DND-41 (cell line): Measurements from ENCODE around the gene BCAP31.
"Not testable (repeated sequence)": the region's sequence is repeated elsewhere in the genome, so short reads cannot be mapped to it uniquely, and the experiment has no call there.

ENCODE experiments used
- ATAC-seq: fragments of 200-7000 bp; cut with Tn5 transposase; 3 replicates; pipeline ENCODE4 v1.9.1; 2021; ENCODE audit warnings: low read depth; ENCODE audit not compliant: insufficient read depth
- DNase-seq: peaks from one replicate; pipeline ENCODE4 v3.0.0-alpha.2; 2020
- H2AFZ ChIP-seq: 2 replicates; pipeline ENCODE4 v1.6.0; 2012; ENCODE audit warnings: low read depth, low read length
- H3K27ac ChIP-seq: 2 replicates; pipeline ENCODE4 v1.5.1; 2012; ENCODE audit warnings: low read length, inconsistent platforms
- H3K27me3 ChIP-seq: fragments of 200-600 bp; sonication (generic); 2 replicates; pipeline ENCODE4 v1.6.0; 2012; ENCODE audit warnings: low read length, mild to moderate bottlenecking, inconsistent platforms; ENCODE audit not compliant: insufficient read depth, poor library complexity
- H3K36me3 ChIP-seq: 2 replicates; pipeline ENCODE4 v1.5.1; 2012; ENCODE audit warnings: low read length, inconsistent platforms; ENCODE audit not compliant: insufficient read depth
- H3K4me1 ChIP-seq: 2 replicates; pipeline ENCODE4 v1.5.1; 2012; ENCODE audit warnings: mild to moderate bottlenecking, low read length; ENCODE audit not compliant: insufficient read depth
- H3K4me2 ChIP-seq: 2 replicates; pipeline ENCODE4 v1.6.0; 2012; ENCODE audit warnings: mild to moderate bottlenecking, moderate library complexity, low read length, inconsistent platforms; ENCODE audit not compliant: insufficient read depth
- H3K4me3 ChIP-seq, 2 experiments: fragments of 200-600 bp in 1 of 2; shearing (Covaris generic) in 1 of 2; 2 replicates each; pipeline ENCODE4 v1.5.1; 2012 to 2016; ENCODE audit warnings: inconsistent platforms in 2 of 2, low read length in 2 of 2, mild to moderate bottlenecking in 2 of 2, low read depth in 1 of 2, moderate library complexity in 1 of 2
- H3K79me2 ChIP-seq: 2 replicates; pipeline ENCODE4 v1.6.0; 2012; ENCODE audit warnings: low read length, inconsistent platforms; ENCODE audit not compliant: insufficient read depth
- H3K9ac ChIP-seq: 2 replicates; pipeline ENCODE4 v1.6.0; 2012; ENCODE audit warnings: low read depth, mild to moderate bottlenecking, inconsistent platforms, low read length, moderate library complexity
- H3K9me3 ChIP-seq: 2 replicates; pipeline ENCODE4 v1.5.1; 2012; ENCODE audit warnings: low read length, moderate library complexity, mild to moderate bottlenecking, inconsistent platforms; ENCODE audit not compliant: insufficient read depth, severe bottlenecking
- H4K20me1 ChIP-seq: 2 replicates; pipeline ENCODE4 v1.6.0; 2012; ENCODE audit warnings: low read length; ENCODE audit not compliant: insufficient read depth
- CTCF ChIP-seq: IDR thresholded peaks from 2 replicates; pipeline ENCODE4 v1.5.1; 2012; ENCODE audit warnings: borderline replicate concordance, low read length, moderate library complexity, mild to moderate bottlenecking; ENCODE audit not compliant: poor library complexity, severe bottlenecking; ENCODE audit errors: extremely low read depth
- EZH2 ChIP-seq: IDR thresholded peaks from 3 replicates; pipeline ENCODE4 v1.6.1; 2012; ENCODE audit warnings: borderline replicate concordance, low read depth, mild to moderate bottlenecking, moderate library complexity, low read length, inconsistent platforms; ENCODE audit not compliant: severe bottlenecking

BCAP31 gene

GRCh38 chrX:153742111-153742510 is 17.9 kb upstream of the BCAP31 start:
- not testable (repeated sequence) for H3K9me3 ChIP-seq, ATAC-seq, H3K9ac ChIP-seq, H3K4me1 ChIP-seq, H3K27me3 ChIP-seq, H3K36me3 ChIP-seq, DNase-seq, H3K4me3 ChIP-seq, H3K27ac ChIP-seq, H4K20me1 ChIP-seq, H2AFZ ChIP-seq, H3K79me2 ChIP-seq, H3K4me2 ChIP-seq

GRCh38 chrX:153741446-153741845 is 17.3 kb upstream of the BCAP31 start:
- no peaks in the 10 kb centered on the region for H3K4me1 ChIP-seq
- H3K9ac ChIP-seq, result no peak overlapping the region
- no peaks in the 10 kb centered on the region for H3K9me3 ChIP-seq
- no peak overlapping the region for H2AFZ ChIP-seq
- no peaks in the 10 kb centered on the region for H3K79me2 ChIP-seq
- H3K4me3 ChIP-seq, result no peak overlapping the region
- DNase-seq, result no peak
- H3K27me3 ChIP-seq, result no peaks in the 10 kb centered on the region
- H4K20me1 ChIP-seq, result no peaks in the 10 kb centered on the region
- no peak overlapping the region for H3K27ac ChIP-seq
- TF ChIP-seq EZH2 (no peak), CTCF (no peak)
- no peak for ATAC-seq
- H3K4me2 ChIP-seq, result no peak overlapping the region
- no peaks in the 10 kb centered on the region for H3K36me3 ChIP-seq

- Histone ChIP-seq H3K4me2 (no peak overlapping the region), H3K27me3 (no peaks in the 10 kb centered on the region), H3K4me1 (no peaks in the 10 kb centered on the region), H3K79me2 (no peaks in the 10 kb centered on the region), H4K20me1 (no peaks in the 10 kb centered on the region), H3K27ac (no peak overlapping the region), H3K4me3 (no peak overlapping the region), H3K36me3 (no peaks in the 10 kb centered on the region), H2AFZ (no peak overlapping the region), H3K9me3 (no peaks in the 10 kb centered on the region), H3K9ac (no peak overlapping the region)
- ATAC-seq, result no peak
- DNase-seq, result no peak
- TF ChIP-seq EZH2 (no peak), CTCF (no peak)
Measured at GRCh38 chrX:153740631-153741222, 16.5 kb upstream of the BCAP31 start.

GRCh38 chrX:153739754-153740486 is 15.7 kb upstream of the BCAP31 start:
- Histone ChIP-seq H3K4me2 (no peak overlapping the region), H3K9ac (no peak overlapping the region)

More at GRCh38 chrX:153739754-153740486, 15.7 kb upstream of the BCAP31 start:
- Histone ChIP-seq H3K9me3 (no peaks in the 10 kb centered on the region), H3K27me3 (no peaks in the 10 kb centered on the region), H3K27ac (no peak overlapping the region), H4K20me1 (no peaks in the 10 kb centered on the region), H2AFZ (no peak overlapping the region), H3K4me1 (no peaks in the 10 kb centered on the region), H3K36me3 (no peaks in the 10 kb centered on the region), H3K79me2 (no peaks in the 10 kb centered on the region), H3K4me3 (no peak overlapping the region)
- ATAC-seq (peak; percentile 73), DNase-seq (peak; percentile 23)
- TF ChIP-seq CTCF, result no peak
- no peak for TF ChIP-seq EZH2
